GM18520 (cell line): Measurements from ENCODE around the gene ZNF155.
"Not testable (repeated sequence)": the region's sequence is repeated elsewhere in the genome, so short reads cannot be mapped to it uniquely, and the experiment has no call there.

ENCODE experiments used
- ATAC-seq: cut with Tn5 transposase; IDR thresholded peaks from one replicate; pipeline ENCODE4 v1.9.1; 2021; ENCODE audit not compliant: unreplicated experiment

ZNF155 gene

DNA sequence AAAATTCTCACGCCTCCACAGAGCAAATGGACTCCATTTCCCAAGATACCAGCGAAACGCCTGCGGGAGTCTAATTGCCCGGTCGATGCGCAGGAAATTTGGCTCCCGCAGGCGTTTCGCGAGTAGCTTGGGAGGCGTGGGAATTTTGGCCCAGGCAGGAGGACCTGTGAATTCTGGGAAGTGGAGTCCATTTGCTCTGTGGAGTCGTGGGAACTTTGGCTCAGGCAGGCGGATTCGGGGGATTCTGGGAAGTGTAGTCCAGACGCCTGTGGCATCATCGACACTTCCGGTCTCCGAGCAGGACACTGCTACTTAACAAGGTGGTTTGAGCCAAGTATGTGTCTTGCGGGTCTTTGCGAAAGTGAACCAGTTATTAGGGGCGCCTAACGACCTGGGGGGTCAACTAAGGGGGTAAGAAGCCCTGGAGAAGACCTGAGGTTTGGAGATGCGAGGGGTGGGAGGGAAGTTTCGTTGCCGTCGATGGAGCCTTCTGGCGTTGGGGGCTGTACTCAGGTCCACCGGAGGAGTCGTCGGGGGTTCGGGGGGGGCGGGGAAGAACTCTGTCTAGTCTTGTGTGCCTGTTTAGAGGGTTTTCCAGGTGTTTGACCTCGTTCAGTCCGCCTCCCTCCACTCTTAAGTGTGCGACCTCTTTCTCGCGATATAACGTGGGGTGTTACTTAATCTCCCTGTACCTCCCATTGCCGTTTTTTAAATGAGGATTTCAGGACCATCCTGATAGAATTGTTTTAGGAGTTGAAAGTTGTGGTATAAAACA is at the start of gene ZNF155:
TSS of gene ZNF155 (plus strand) at position 277 of the 775 bp plus-strand sequence. CDS start 4,356 bp downstream, outside the sequence.
- ATAC-seq = peak; percentile 78

DNA sequence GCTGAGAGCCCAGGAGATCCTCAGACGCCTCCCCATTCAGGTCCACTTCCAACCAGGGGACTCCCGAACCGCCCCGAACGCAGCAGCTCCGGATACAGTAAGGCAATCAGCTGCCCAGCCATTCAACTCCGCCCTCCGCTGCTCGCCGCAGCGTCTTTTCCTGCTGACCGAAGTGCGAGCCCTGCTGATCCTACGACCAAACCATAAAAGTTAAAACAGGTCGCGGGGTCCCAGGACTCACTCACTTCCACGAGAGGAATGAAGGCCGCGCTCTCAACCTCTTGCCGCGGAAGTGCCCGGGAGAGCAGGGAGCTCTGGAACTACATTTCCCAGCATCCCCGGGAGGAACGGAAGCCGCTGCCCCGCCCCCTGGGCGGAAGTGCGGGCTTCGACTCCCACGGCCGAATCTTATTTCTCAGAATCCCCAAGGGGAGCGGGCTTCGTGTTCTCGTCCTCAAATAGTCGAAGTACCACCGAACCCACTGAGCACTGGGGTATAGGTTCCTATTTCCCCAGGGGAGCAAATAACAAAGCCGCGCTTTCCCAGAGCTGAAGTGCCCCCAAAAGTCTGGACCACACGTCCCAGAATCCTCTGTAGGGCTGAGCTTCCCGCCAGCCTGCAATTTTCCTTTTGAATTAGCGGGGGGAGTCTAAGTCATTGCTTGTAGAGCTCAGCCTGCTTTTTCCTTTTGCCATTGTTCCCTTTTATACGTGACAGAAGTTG is 48.8 kb upstream of the ZNF155 start, which contains the start of gene ZNF45:
TSS of gene ZNF45 (minus strand) at position 298 of the 724 bp plus-strand sequence. CDS start 13,097 bp downstream, outside the sequence.
- ATAC-seq = peak; percentile 87

DNA sequence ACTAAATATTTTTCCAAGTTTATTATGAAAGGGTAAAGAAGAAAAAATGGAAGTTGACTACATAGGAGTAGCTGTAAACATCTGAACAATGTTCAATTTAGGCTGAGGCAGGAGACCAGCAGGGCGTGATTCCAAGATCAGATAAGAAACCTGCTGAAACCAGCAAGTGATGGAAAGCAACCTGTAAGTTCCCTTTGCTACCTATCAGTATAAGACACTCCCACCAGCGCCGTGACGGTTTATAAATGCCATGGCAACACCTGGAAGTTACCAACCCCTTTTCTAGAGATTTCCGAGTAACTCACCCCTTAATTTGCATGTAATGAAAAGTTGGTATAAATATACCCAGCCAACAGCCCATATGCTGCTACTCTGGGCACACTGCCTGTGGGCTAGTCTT is 47.8 kb upstream of the ZNF155 start:
- no peak for ATAC-seq

DNA sequence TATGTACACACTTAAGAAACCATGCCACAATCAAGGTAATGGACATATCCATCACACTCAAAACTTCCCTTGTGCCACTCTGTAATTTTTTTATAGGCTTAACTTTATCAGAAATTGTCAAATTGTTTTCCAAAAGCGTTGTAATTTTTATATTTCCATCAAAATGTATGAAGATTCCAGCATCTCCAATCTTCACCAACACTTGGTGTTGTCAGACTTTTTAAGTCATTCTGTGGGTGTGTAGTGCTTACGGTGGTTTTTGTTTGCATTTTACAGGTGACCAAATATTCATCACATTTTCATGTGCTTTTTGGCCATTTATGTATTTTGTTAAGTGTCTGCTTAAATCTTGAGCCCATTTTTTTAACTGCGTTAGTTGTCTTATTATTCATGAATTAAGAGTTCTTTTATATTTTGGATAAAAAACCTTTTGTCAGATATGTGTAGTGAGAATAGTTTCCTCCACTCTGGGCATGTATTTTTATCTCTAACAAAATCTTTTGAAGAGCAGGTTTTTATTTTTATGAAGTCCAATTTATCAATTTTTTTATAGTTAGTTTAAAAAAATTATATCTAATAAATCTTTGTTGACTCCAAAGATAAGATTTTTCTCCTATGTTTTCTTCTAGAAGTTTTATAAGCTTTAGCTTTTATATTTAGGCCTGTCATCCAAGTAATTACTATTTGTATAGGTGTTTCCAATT is 44.3 kb upstream of the ZNF155 start:
- no peak for ATAC-seq

DNA sequence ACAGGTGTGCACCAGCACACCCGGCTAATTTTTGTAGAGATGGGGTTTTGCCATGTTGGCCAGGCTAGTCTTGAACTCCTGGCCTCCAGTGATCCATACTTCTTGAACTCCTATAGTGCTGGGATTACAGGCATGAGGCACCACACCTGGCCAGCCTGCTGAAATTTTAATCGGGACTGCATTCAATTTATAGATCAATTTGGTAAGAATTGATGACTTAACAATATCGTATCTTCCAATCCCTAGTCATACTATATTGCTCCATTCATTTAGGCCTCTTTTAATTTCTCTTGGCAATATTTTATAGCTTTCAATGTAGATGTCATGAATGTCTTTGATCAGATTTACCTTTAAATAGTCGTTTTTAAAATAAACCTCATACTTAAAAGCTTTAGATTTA is 43.3 kb upstream of the ZNF155 start:
- ATAC-seq = no peak

DNA sequence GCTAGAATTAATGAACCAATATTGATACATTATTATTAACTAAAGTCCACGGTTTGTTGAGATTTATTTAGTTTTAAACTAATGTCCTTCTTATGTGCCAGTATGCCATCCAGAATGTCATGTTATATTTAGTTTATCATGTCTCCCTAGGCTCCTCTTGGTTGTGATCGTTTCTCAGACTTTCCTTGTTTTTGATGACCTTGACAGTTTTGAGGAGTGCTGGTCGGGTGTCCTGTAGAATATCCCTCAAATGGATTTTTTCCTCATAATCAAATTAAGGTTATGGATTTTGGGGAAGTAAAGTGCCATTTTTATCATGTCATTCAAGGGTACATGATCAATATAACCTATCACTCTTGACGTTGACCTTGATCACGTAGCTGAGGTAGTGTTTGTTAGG is 42.8 kb upstream of the ZNF155 start:
- ATAC-seq = no peak

DNA sequence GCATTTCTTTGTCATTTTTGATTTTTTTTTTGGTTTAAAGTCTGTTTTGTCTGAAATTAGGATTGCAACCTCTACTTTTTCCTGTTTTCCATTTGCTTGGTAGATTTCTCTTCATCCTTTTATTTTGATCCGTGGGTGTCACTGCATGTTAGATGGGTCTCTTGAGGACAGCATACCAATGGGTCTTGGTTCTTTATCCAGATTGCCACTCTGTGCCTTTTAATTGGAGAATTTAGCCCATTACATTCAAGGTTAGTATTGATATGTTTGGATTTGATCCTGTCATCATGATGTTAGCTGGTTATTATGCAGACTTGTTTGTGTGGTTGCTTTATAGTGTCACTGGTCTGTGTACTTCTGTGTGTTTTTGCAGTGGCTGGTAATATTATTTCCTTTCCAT is 36.6 kb upstream of the ZNF155 start:
- not testable (repeated sequence) for ATAC-seq

DNA sequence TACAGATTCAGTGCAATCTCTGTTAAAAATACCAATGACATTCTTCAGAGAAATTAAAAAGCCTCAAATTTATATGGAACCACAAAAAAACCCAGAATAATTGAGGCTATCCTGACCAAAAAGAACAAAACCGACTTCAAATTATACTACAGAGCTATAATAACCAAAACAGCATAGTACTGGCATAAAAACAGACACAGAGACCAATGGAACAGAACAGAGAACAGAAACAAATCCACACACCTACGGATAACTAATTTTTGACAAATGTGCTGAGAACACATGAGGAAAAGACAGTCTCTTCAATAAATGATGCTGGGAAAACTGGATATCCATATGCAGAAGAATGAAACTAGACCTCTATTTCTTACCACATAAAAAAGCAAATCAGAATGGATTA is 34.2 kb upstream of the ZNF155 start:
- not testable (repeated sequence) for ATAC-seq

DNA sequence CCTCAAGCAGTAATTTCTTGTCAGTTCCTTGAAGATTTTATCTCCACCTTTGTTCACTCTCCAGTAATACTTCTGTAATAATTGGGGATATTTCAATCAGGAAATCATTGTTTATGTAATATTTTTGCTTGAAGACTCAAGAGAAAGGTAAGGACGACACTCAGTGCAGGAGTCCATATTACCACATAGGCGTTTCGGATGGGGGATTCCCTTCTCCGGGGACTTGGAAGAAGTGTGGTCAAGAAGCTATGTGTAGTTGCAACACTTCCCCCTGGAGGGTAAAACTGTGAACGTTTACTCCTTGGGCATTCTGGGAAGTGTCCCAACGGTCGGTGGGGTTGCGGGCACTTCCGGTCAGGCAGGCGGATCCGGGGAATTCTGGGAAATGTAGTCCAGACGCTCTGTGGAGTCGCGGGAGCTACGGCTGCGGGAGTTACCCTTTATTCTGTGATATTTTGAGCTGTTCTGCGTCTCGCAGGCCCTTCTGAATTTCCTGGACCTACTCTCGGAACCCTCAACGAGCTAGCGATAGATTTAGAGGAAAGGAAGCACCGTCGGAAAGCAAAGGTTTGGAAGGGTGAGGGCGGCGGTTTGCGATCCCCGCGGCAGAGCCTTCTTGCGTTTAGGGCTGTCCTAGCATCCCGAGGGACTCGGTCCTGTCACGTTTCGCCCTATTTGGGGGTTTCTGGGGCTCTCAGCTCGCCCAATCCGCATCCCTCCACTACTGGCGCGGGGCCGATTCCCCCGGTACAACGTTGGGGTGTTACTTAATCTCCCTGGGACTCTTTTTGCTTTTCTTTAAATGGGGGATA is 32.9 kb upstream of the ZNF155 start, which contains the start of gene ZNF221:
TSS of gene ZNF221 (plus strand) at position 395 of the 812 bp plus-strand sequence. CDS start 11,499 bp downstream, outside the sequence.
- ATAC-seq = no peak

DNA sequence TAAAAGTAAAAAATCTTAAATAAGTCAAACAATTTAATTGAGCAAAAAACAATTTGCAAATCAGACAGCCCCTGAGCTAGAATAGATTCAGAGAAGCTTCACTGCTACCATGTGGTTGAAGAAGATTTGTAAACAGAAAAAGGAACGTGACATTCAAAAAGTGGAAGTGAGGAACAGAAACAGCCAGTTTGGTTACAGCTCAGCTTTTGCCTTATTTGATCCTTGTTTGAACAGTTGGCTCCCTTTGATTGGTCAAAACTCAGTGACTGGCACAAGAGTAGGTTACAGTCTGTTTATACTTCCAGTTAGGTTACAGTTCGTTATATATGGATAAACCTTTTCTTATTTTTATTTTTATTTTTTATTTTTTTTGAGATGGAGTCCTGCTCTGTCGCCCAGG is 27.2 kb upstream of the ZNF155 start:
- ATAC-seq = no peak

DNA sequence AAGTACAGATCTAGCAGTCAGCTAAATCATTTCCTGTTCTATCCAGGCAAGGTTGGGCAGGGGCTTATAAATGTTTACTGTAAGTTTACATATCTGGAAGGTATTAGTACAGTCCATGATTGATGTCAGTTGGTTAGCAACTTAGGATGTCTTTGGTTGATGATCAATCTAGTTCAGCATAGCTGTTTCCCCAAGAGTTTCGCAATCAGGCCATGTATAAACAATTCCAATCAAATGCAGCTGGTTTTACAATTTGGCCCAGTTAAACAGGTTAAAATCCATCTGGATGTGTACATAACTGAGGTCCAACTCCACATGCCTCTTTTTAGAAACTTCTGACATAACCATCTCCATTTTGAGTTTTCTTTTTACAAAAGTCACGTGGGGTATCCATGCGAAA is 26.1 kb upstream of the ZNF155 start:
- no peak for ATAC-seq

DNA sequence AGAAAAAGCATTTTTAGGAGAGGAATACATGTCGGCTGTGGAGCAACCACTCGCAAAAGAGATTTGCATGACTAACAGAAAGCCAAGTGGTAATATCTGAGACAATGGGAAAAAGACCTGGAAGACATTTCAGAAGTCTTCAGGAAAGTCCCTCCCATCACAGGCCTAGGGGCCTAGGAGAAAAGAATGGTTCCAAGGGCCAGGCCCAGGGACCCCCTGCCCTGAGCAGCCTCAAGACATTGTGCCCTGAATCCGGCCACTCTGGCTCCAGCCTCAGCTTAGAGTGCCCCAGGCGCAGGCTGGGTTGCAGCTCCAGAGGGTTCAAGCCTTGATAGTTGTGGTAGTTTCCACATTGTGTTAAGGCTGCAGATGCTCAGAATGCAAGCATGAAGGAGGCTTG is 23.6 kb upstream of the ZNF155 start:
- ATAC-seq = no peak

DNA sequence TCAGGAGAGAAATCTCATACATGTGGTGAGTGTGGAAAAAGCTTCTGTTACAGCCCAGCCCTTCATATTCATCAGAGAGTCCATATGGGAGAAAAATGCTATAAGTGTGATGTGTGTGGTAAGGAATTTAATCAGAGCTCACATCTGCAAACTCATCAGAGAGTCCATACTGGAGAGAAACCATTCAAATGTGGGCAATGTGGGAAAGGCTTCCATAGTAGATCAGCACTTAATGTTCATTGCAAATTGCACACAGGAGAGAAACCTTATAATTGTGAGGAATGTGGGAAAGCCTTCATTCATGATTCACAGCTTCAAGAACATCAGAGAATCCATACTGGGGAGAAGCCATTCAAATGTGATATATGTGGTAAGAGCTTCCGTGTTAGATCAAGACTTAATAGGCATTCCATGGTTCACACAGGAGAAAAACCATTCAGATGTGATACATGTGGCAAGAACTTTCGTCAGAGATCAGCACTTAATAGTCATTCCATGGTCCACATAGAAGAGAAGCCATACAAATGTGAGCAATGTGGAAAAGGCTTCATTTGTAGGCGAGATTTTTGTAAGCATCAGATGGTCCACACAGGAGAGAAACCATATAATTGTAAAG is 17.8 kb upstream of the ZNF155 start:
- no peak for ATAC-seq

DNA sequence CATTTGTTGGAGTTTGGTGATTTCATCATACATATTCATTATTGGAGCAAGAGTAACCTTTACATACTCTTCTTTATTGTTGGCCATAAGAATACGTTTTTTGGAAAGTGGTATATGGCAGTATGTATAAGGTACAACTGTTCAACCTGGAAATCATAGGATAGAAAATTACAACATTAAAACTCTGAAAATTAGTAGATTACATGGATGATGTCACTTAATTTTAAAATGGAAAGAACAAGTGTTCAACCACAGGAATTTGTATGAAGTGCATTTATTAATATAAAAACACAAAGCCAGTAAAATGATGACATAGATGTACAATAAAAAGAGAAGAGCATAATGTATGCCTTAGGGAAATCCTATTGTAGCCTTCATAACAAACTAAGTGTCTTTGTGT is 7.3 kb upstream of the ZNF155 start:
- no peak for ATAC-seq

DNA sequence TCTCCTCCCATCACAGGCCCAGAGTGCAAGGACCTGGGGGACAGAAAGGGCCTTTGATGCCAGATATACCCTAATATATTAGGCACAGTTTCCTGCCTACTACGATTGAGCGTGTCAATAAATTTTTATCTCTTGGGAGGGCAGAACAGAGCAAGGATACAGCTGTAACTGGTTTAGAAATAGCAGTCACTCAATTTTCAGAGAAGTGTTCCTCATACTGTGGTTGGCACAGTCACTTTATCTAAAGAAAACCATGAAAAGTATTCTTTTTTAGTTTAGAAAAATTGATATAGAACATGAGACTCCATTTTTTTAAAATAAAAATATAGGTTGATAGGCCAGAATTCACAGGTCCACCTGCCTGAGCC is 460 bp upstream of the ZNF155 start:
- no peak for ATAC-seq

DNA sequence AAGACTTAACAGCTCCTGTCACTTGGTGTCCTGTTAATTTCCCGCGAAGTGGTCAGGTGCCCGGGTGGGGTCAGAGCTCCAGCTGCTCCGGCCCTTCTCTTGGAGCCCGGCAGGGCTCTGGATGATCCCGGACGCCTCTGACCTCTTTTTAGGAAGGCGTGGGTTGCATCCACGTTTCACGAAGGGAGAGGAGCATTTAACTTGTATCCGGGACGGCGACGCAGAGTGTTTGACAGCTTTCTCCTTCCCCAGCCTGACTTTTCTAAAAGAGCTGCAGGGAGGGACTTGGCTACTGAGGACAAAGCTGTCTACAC is 656 bp downstream of the ZNF155 start:
- no peak for ATAC-seq

DNA sequence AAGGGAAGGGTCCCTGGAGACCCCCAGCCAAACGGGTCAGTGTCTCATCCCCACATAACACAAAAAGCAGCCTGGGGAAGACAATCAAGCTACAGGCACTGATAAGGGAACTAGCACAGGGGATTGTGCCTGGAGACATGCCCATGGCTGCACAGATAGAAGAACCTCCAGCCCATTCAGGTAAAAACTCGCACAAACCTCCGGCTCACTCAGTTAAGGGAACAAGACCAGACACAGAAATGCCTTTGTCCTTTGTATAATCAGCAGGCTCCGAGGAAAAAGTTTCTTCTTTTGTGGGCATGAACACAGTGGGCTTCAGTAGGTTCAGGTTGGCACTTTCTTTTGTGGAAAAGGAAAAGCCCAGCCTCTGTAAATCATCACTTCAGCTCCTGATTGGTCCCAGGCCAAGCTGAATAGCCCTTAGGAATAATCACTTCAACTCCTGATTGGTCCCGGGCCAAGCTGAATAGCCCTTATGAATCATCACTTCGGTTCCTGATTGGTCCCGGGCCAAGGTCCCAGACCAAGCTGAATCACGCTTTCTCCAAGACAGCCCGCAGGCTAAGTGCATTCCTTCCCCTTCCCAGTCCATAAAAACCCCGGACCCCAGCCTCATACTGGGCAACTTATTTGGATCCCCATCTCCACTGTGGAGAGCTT is 13.8 kb downstream of the ZNF155 start:
- no peak for ATAC-seq

DNA sequence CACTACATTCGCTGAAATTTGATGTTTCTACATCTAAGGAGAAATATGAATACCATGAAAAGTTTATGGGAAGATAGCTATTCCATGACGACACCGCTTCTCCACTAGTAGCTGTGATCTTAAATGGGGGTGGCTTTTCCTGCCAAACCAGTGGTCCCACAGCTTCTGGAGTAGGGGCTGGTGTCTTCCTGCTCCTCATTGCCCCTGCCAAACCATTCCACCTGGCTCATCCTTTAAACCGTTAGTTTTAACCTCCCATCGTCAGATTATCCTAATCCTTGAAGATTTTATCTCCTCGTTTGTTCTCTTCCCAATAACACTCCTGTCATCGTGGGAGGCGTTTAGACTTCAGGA is 18.2 kb downstream of the ZNF155 start:
- ATAC-seq = no peak

DNA sequence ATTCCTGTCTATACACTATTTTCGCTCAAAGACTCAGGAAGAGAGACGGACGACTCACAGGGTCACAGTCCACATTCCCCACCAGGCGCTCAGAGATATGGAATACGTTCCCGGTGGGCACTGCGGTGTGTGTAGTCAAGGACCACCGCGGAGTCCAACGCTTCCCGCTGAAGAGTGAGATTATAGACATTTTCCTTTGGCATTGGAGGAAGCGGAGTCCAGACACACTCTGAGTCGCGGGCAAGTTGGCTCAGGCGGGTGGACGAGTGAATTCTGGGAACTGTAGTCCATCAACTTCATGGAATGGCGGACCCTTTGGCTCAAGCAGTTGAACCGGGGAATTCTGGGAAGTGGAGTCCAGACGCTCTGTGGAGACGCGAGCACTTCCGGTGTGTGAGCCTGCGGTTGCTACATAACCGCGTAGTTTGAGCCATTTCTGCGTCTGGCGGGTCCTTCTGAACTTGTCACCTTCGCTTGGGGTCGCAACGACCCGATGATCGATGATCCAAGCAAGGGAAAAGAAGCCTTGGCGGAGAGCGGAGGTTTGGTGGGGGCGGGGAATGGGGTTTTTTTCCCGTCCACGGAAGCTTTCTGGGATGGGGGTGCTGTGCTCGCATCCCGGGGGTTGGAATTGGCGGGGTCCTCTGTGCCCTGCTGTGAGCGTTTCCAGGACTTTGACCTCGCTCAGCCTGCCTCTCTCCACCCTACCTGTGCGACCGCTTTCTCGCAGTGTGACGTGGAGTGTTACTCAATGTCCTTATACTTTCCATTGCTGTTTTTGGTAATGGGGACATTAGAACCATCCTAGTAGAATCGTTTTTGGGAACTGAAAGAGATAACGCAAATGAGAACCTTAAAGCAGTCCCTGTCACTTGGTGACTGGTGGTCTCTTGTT is 18.8 kb downstream of the ZNF155 start, which contains the start of gene ZNF230:
TSS of gene ZNF230 (plus strand) at position 392 of the 895 bp plus-strand sequence. CDS start 4,122 bp downstream, outside the sequence.
- ATAC-seq = peak; percentile 75
